22Rv1 (cell line): ENCODE measurements around the gene COX10.
"Not testable (repeated sequence)": the region's sequence is repeated elsewhere in the genome, so short reads cannot be mapped to it uniquely, and the experiment has no call there.

ENCODE experiments used
- CTCF ChIP-seq: fragments of 450-650 bp; IDR thresholded peaks from 2 replicates; pipeline ENCODE4 v1.5.1; 2017; ENCODE audit warnings: mild to moderate bottlenecking
- ZFX ChIP-seq: fragments of 450-650 bp; IDR thresholded peaks from 2 replicates; pipeline ENCODE4 v1.6.1; 2017; ENCODE audit warnings: antibody characterized with exemption, borderline replicate concordance

- TF ChIP-seq CTCF, ZFX: not testable (repeated sequence)
Measured at GRCh38 chr17:14179951-14180350, 110.6 kb downstream of the COX10 start.
